Fibroblast of skin of left quadriceps (primary cell): ENCODE measurements around the gene PTPRE.

Experiments used
- DNase-seq, 2 experiments: peaks; one replicate each; pipeline ENCODE4 v3.0.0-alpha.2; 2013; ENCODE audit warnings: low read depth in 2 of 2

The PTPRE gene

GRCh38 chr10:127882801-127883459, 24.0 kb upstream of the PTPRE start:
- no peak for DNase-seq

GRCh38 chr10:127883516-127883915, 23.4 kb upstream of the PTPRE start:
- DNase-seq, result no peak

- no peak for DNase-seq
These were observed 22.4 kb upstream of the PTPRE start for GRCh38 chr10:127884501-127884900.

GRCh38 chr10:127886371-127887051, 20.4 kb upstream of the PTPRE start:
- DNase-seq, result no peak

- no peak for DNase-seq
These were observed 19.1 kb upstream of the PTPRE start for GRCh38 chr10:127887541-127888415.

- DNase-seq, result no peak
These were observed 18.2 kb upstream of the PTPRE start for GRCh38 chr10:127888521-127889312.

GRCh38 chr10:127889605-127890195, 17.2 kb upstream of the PTPRE start:
- DNase-seq, result no peak

GRCh38 chr10:127890216-127890615, 16.7 kb upstream of the PTPRE start:
- DNase-seq, result no peak

GRCh38 chr10:127890832-127891334, 16.0 kb upstream of the PTPRE start:
- DNase-seq, result no peak

GRCh38 chr10:127892743-127893142, 14.2 kb upstream of the PTPRE start, which contains the start of gene CLRN3:
Gene CLRN3 (minus strand): TSS chr10:127892941. CDS start chr10:127892784, 157 bp downstream.
- DNase-seq, result no peak

- no peak for DNase-seq
These were observed 12.8 kb upstream of the PTPRE start for GRCh38 chr10:127894146-127894545.

- no peak for DNase-seq
These were observed 10.3 kb upstream of the PTPRE start for GRCh38 chr10:127896590-127896989.

- no peak for DNase-seq
These were observed 9.7 kb upstream of the PTPRE start for GRCh38 chr10:127897177-127897576.

GRCh38 chr10:127899766-127900387, 7.0 kb upstream of the PTPRE start:
- DNase-seq, result no peak

GRCh38 chr10:127903789-127904188, 3.1 kb upstream of the PTPRE start:
- no peak for DNase-seq

GRCh38 chr10:127904311-127905000, 2.4 kb upstream of the PTPRE start:
- no peak for DNase-seq

- DNase-seq, result no peak
These were observed 1.7 kb upstream of the PTPRE start for GRCh38 chr10:127905001-127905847.

- DNase-seq, result no peak
These were observed 1.0 kb upstream of the PTPRE start for GRCh38 chr10:127905848-127906261.
